ENCODE measurements around the gene VPS11.

The VPS11 gene

GRCh38 chr11:119108146-119108856 lies 40.7 kb downstream of the VPS11 start:
- Histone ChIP-seq H3K27ac (ENCODE audit: low read length) (no peak overlapping the region), H3K36me3 (replicated peaks; ENCODE audit: low read depth, low read length) (peaks cover 6% of the 10 kb centered on the region), H3K9ac (ENCODE audit: low read length) (peak overlapping the region; percentile 81), H2AFZ (ENCODE audit: low read depth, low read length) (no peak overlapping the region), H4K20me1 (ENCODE audit: insufficient read depth, low read length) (no peaks in the 10 kb centered on the region), H3K4me1 (ENCODE audit: low read length) (peaks cover 19% of the 10 kb centered on the region), H3K9me3 (ENCODE audit: insufficient read depth, low read length) (no peaks in the 10 kb centered on the region), H3K27me3 (ENCODE audit: low read depth, low read length) (no peaks in the 10 kb centered on the region), H3K79me2 (ENCODE audit: low read length) (peaks cover 26% of the 10 kb centered on the region; the same call in 1 of the 2 replicates), H3K4me2 (ENCODE audit: low read length) (peak overlapping the region; percentile 81), H3K4me3 (ENCODE audit: low read length) (peak overlapping the region; percentile 81)
- TF ChIP-seq EZH2phosphoT487 (IDR thresholded peaks at IDR 0.05; ENCODE audit: low read depth) = no peak
- TF ChIP-seq, protein P1, sequence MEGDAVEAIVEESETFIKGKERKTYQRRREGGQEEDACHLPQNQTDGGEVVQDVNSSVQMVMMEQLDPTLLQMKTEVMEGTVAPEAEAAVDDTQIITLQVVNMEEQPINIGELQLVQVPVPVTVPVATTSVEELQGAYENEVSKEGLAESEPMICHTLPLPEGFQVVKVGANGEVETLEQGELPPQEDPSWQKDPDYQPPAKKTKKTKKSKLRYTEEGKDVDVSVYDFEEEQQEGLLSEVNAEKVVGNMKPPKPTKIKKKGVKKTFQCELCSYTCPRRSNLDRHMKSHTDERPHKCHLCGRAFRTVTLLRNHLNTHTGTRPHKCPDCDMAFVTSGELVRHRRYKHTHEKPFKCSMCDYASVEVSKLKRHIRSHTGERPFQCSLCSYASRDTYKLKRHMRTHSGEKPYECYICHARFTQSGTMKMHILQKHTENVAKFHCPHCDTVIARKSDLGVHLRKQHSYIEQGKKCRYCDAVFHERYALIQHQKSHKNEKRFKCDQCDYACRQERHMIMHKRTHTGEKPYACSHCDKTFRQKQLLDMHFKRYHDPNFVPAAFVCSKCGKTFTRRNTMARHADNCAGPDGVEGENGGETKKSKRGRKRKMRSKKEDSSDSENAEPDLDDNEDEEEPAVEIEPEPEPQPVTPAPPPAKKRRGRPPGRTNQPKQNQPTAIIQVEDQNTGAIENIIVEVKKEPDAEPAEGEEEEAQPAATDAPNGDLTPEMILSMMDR (IDR thresholded peaks at IDR 0.05; ENCODE audit: low read depth, low read length) = no peak

GRCh38 chr11:119108857-119109221 lies 41.2 kb downstream of the VPS11 start:
- peak overlapping the region; percentile 81 for H3K4me2 ChIP-seq (ENCODE audit: low read length)
- no peak overlapping the region for H3K27ac ChIP-seq (ENCODE audit: low read length)
- H3K9ac ChIP-seq (ENCODE audit: low read length) = no peak overlapping the region
- H3K79me2 ChIP-seq (ENCODE audit: low read length) = peaks cover 26% of the 10 kb centered on the region; the same call in 1 of the 2 replicates
- H3K4me3 ChIP-seq (ENCODE audit: low read length) = peak overlapping the region; percentile 81
- no peaks in the 10 kb centered on the region for H4K20me1 ChIP-seq (ENCODE audit: insufficient read depth, low read length)
- no peaks in the 10 kb centered on the region for H3K9me3 ChIP-seq (ENCODE audit: insufficient read depth, low read length)
- no peaks in the 10 kb centered on the region for H3K27me3 ChIP-seq (ENCODE audit: low read depth, low read length)
- no peak overlapping the region for H2AFZ ChIP-seq (ENCODE audit: low read depth, low read length)
- H3K4me1 ChIP-seq (ENCODE audit: low read length) = peaks cover 19% of the 10 kb centered on the region
- H3K36me3 ChIP-seq (replicated peaks; ENCODE audit: low read depth, low read length) = peaks cover 6% of the 10 kb centered on the region
- TF ChIP-seq EZH2phosphoT487 (IDR thresholded peaks at IDR 0.05; ENCODE audit: low read depth) = no peak
- TF ChIP-seq, protein P1 (IDR thresholded peaks at IDR 0.05; ENCODE audit: low read depth, low read length) = no peak

- no peak overlapping the region for H3K4me3 ChIP-seq (ENCODE audit: low read length)
- H4K20me1 ChIP-seq (ENCODE audit: insufficient read depth, low read length) = no peaks in the 10 kb centered on the region
- peaks cover 26% of the 10 kb centered on the region; the same call in 1 of the 2 replicates for H3K79me2 ChIP-seq (ENCODE audit: low read length)
- H2AFZ ChIP-seq (ENCODE audit: low read depth, low read length) = no peak overlapping the region
- H3K9ac ChIP-seq (ENCODE audit: low read length) = no peak overlapping the region
- H3K9me3 ChIP-seq (ENCODE audit: insufficient read depth, low read length) = no peaks in the 10 kb centered on the region
- H3K27ac ChIP-seq (ENCODE audit: low read length) = no peak overlapping the region
- H3K4me2 ChIP-seq (ENCODE audit: low read length) = no peak overlapping the region
- H3K4me1 ChIP-seq (ENCODE audit: low read length) = peaks cover 19% of the 10 kb centered on the region
- H3K27me3 ChIP-seq (ENCODE audit: low read depth, low read length) = no peaks in the 10 kb centered on the region
- H3K36me3 ChIP-seq (replicated peaks; ENCODE audit: low read depth, low read length) = peaks cover 9% of the 10 kb centered on the region
- no peak for TF ChIP-seq EZH2phosphoT487 (IDR thresholded peaks at IDR 0.05; ENCODE audit: low read depth)
- TF ChIP-seq, protein P1 (IDR thresholded peaks at IDR 0.05; ENCODE audit: low read depth, low read length) = no peak
Observed at GRCh38 chr11:119109843-119110242, 42.2 kb downstream of the VPS11 start.

DNA sequence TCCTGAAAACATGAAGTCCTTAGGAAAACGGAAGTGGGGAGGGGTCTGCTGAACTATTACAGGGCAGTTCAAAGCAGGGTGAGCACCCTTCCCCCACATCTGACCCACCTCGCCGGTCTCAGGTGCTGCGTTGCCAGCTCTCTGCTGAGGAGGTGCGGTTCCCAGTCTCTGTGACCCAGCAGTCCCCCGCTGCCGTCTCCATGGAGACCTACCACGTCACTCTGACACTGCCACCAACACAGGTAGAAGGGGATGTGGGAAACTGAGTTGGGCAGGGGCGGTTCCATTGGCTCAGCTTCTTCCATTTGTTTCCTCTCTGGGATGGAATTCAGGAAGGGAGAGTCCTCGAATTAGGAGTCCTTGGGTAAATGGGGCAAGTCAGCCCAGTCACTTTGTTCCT lies 42.8 kb downstream of the VPS11 start:
- peaks cover 9% of the 10 kb centered on the region for H3K36me3 ChIP-seq (replicated peaks; ENCODE audit: low read depth, low read length)
- TF ChIP-seq, protein P1 (IDR thresholded peaks at IDR 0.05; ENCODE audit: low read depth, low read length) = no peak
- no peak for TF ChIP-seq EZH2phosphoT487 (IDR thresholded peaks at IDR 0.05; ENCODE audit: low read depth)
- no peak overlapping the region for H3K4me2 ChIP-seq (ENCODE audit: low read length)
- H3K27me3 ChIP-seq (ENCODE audit: low read depth, low read length) = no peaks in the 10 kb centered on the region
- H3K79me2 ChIP-seq (ENCODE audit: low read length) = peaks cover 26% of the 10 kb centered on the region; the same call in 1 of the 2 replicates
- H2AFZ ChIP-seq (ENCODE audit: low read depth, low read length) = no peak overlapping the region
- no peak overlapping the region for H3K4me3 ChIP-seq (ENCODE audit: low read length)
- no peak overlapping the region for H3K27ac ChIP-seq (ENCODE audit: low read length)
- H3K4me1 ChIP-seq (ENCODE audit: low read length) = peaks cover 19% of the 10 kb centered on the region
- no peak overlapping the region for H3K9ac ChIP-seq (ENCODE audit: low read length)
- no peaks in the 10 kb centered on the region for H4K20me1 ChIP-seq (ENCODE audit: insufficient read depth, low read length)
- no peaks in the 10 kb centered on the region for H3K9me3 ChIP-seq (ENCODE audit: insufficient read depth, low read length)

Measured in OCI-LY3 (cell line).